Colon (tissue), 2 donors: ENCODE results near the gene ATXN7L1.

Source experiments
- FAIRE-seq: peaks from 2 replicates; lab custom pipeline; 2012; peaks lifted over from hg19 to GRCh38; lab: Jason Lieb, UNC
- donor health status: control.
- donor health status: control.

Gene ATXN7L1

GRCh38 chr7:105647591-105647990 is 228.8 kb downstream of the ATXN7L1 start:
- no peak for FAIRE-seq

GRCh38 chr7:105644937-105645336 is 231.5 kb downstream of the ATXN7L1 start:
- FAIRE-seq = no peak

- no peak for FAIRE-seq
These were observed 232.5 kb downstream of the ATXN7L1 start for GRCh38 chr7:105643851-105644250.

- FAIRE-seq = no peak
These were observed 233.0 kb downstream of the ATXN7L1 start for GRCh38 chr7:105643384-105643783.

- FAIRE-seq = no peak
These were observed 234.1 kb downstream of the ATXN7L1 start for GRCh38 chr7:105642264-105642663.

- no peak for FAIRE-seq
These were observed 235.2 kb downstream of the ATXN7L1 start for GRCh38 chr7:105640956-105641810.

- no peak for FAIRE-seq
These were observed 236.5 kb downstream of the ATXN7L1 start for GRCh38 chr7:105639667-105640493.

GRCh38 chr7:105638902-105639495 is 237.4 kb downstream of the ATXN7L1 start:
- FAIRE-seq = no peak

GRCh38 chr7:105638334-105638733 is 238.1 kb downstream of the ATXN7L1 start:
- FAIRE-seq = no peak

- no peak for FAIRE-seq
These were observed 238.6 kb downstream of the ATXN7L1 start for GRCh38 chr7:105637755-105638154.

- no peak for FAIRE-seq
These were observed 239.4 kb downstream of the ATXN7L1 start for GRCh38 chr7:105636982-105637381.

GRCh38 chr7:105635197-105635596 is 241.2 kb downstream of the ATXN7L1 start:
- no peak for FAIRE-seq

GRCh38 chr7:105625986-105626385 is 250.4 kb downstream of the ATXN7L1 start:
- no peak for FAIRE-seq

- no peak for FAIRE-seq
These were observed 252.5 kb downstream of the ATXN7L1 start for GRCh38 chr7:105623906-105624305.

- FAIRE-seq = no peak
These were observed 253.0 kb downstream of the ATXN7L1 start for GRCh38 chr7:105623378-105623777.

GRCh38 chr7:105622106-105622731 is 254.2 kb downstream of the ATXN7L1 start:
- FAIRE-seq = no peak

- FAIRE-seq = no peak
These were observed 254.8 kb downstream of the ATXN7L1 start for GRCh38 chr7:105621617-105622016.

GRCh38 chr7:105621176-105621575 is 255.2 kb downstream of the ATXN7L1 start:
- no peak for FAIRE-seq

GRCh38 chr7:105619590-105619989 is 256.8 kb downstream of the ATXN7L1 start:
- no peak for FAIRE-seq

- FAIRE-seq = no peak
These were observed 258.4 kb downstream of the ATXN7L1 start for GRCh38 chr7:105618016-105618296.

- no peak for FAIRE-seq
These were observed 259.0 kb downstream of the ATXN7L1 start for GRCh38 chr7:105617280-105618015.

- no peak for FAIRE-seq
These were observed 262.0 kb downstream of the ATXN7L1 start for GRCh38 chr7:105614341-105614840.
